OCI-LY7 (cell line): Measurements from ENCODE around the gene NEMP2.

ENCODE experiments used
- EZH2phosphoT487 ChIP-seq: fragments of 200-600 bp; sonication (generic); IDR thresholded peaks from 2 replicates; pipeline ENCODE4 v1.6.1; 2018; ENCODE audit warnings: low read depth, borderline replicate concordance, mild to moderate bottlenecking, mixed run types, antibody characterized with exemption, low read length, moderate library complexity, mixed read lengths
- TF ChIP-seq, protein P1 (sequence below): fragments of 200-600 bp; sonication (generic); conservative IDR thresholded peaks from 2 replicates; pipeline ENCODE4 v1.5.1; 2014; ENCODE audit warnings: mild to moderate bottlenecking, antibody characterized with exemption, low read length, moderate library complexity, mixed read lengths

DNA sequence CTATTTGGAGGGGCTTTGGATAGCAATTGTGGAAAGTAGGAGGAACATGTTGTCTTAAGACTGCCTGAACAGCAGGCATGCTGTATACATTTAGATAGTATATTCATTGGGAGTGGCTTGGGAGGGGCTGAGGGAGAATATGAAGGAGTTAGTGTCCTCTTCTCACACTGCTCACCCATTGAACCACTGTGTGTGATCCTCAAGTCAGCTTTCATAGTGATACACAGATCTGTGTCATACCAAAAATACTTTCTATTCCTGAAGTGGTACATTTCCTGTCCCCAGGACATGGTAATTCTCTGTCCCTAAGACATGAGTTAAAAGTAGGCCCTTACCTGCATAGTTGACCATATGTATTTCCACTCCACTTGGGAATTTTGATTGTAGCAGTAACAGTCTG is 9.6 kb downstream of the NEMP2 start:
- TF ChIP-seq, protein P1, sequence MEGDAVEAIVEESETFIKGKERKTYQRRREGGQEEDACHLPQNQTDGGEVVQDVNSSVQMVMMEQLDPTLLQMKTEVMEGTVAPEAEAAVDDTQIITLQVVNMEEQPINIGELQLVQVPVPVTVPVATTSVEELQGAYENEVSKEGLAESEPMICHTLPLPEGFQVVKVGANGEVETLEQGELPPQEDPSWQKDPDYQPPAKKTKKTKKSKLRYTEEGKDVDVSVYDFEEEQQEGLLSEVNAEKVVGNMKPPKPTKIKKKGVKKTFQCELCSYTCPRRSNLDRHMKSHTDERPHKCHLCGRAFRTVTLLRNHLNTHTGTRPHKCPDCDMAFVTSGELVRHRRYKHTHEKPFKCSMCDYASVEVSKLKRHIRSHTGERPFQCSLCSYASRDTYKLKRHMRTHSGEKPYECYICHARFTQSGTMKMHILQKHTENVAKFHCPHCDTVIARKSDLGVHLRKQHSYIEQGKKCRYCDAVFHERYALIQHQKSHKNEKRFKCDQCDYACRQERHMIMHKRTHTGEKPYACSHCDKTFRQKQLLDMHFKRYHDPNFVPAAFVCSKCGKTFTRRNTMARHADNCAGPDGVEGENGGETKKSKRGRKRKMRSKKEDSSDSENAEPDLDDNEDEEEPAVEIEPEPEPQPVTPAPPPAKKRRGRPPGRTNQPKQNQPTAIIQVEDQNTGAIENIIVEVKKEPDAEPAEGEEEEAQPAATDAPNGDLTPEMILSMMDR = no peak
- no peak for TF ChIP-seq EZH2phosphoT487
